Measurements from ENCODE around the gene HCLS1.
"Not testable (repeated sequence)": the region's sequence is repeated elsewhere in the genome, so short reads cannot be mapped to it uniquely, and the experiment has no call there.

HCLS1 gene

GRCh38 chr3:121594850-121595249 lies 65.9 kb downstream of the HCLS1 start:
- DNase-seq = no peak

DNA sequence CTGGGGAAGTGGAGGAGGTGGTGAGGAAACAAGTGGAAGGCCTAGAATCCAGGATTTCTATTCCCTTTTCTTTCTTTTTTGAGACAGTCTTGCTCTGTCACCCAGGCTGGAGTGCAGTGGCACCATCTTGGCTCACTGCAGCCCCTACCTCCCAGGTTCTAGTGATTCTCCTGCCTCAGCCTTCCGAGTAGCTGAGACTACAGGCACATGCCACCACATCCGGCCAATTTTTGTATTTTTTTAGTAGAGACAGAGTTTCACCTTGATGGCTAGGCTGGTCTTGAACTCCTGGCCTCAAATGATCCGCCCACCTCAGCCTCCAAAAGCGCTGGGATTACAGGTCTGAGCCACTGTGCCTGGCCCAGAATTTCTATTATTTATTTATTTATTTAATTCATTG lies 66.9 kb downstream of the HCLS1 start:
- DNase-seq = not testable (repeated sequence)

GRCh38 chr3:121592856-121593702 lies 67.6 kb downstream of the HCLS1 start, which contains the start of gene FBXO40:
Gene FBXO40, plus strand, starts transcription at chr3:121593379. Its CDS starts 27,197 bp downstream, at chr3:121620576.
- no peak for DNase-seq

- DNase-seq = no peak
Observed at GRCh38 chr3:121584418-121584817, 76.3 kb downstream of the HCLS1 start.

DNA sequence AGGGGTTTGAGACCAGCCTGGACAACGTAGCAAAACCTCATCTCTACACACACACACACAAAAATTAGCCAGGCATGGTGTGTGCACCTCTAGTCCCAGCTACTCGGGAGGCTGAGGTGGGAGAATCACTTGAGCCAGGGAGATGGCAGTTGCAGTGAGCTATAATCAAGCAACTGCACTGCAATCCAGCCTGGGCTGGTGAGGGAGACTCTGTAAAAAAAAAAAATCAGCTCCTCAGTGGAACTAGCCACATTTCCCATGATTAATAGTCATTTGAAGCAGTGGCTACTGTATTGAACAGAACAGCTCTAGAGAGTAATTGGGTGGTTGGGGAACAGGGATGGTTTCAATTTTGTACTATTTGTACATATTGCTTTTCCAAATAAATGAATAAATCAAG lies 79.0 kb downstream of the HCLS1 start:
- DNase-seq = no peak
